HCT116 (cell line): ENCODE results near the gene SND1. TPM values are rescaled to one million over a fixed set of nuclear protein-coding genes. Genes with fewer than 3 reads are reported as not detected.

Experiments
- ATAC-seq: fragments of 200-7000 bp; cut with Tn5 transposase; 2 replicates; pipeline ENCODE4 v1.9.1; 2020; ENCODE audit warnings: mild to moderate bottlenecking, moderate library complexity
- BruUV-seq: library from RNA; stranded (reverse); fragments of 400-500 nt; replicated peaks from 2 replicates; lab custom pipeline; 2021; lab: Mats Ljungman, UMichigan
- CTCF ChIA-PET: fragments of 300-600 bp; sonication (Branson Sonifier 250); formaldehyde crosslinking; loops from one replicate; lab custom pipeline; 2021; ENCODE audit warnings: antibody characterized with exemption; lab: Charles Lee
- POLR2A ChIA-PET: fragments of 300-600, 350-600 bp; sonication (Branson Sonifier 250); formaldehyde crosslinking; loops from one replicate; lab custom pipeline; 2021; ENCODE audit warnings: antibody characterized with exemption; lab: Charles Lee
- RAD21 ChIA-PET, 2 experiments: fragments of 300-600 bp; sonication (Branson Sonifier 250); formaldehyde crosslinking; loops; one replicate each; lab custom pipeline; 2023; ENCODE audit warnings: low total read pairs in 2 of 2; ENCODE audit not compliant: uncharacterized antibody in 2 of 2, unreplicated experiment in 2 of 2, low non-redundant PET in 1 of 2; lab: Charles Lee
- DNase-seq: peaks from one replicate; pipeline ENCODE4 v3.0.0-alpha.2; 2010; ENCODE audit warnings: low read depth, low spot score
- H2AFZ ChIP-seq: fragments of 200-600 bp; shearing (Covaris generic), sonication (generic); 2 replicates; pipeline ENCODE4 v1.6.1; 2017; ENCODE audit warnings: low read depth, mixed run types, mixed read lengths, antibody characterized with exemption, low read length; ENCODE audit not compliant: poor library complexity, severe bottlenecking
- H3K27ac ChIP-seq: 2 replicates; pipeline ENCODE4 v1.5.1; 2012; ENCODE audit warnings: low read depth, low read length
- H3K27me3 ChIP-seq: fragments of 200-600 bp; sonication (generic); 2 replicates; pipeline ENCODE4 v1.6.1; 2016; ENCODE audit warnings: mixed run types, low read length, mixed read lengths; ENCODE audit not compliant: insufficient read depth
- H3K36me3 ChIP-seq, 2 experiments: fragments of 200-500 bp in 1 of 2; fragments of 200-600 bp in 1 of 2; sonication (Bioruptor generic) in 1 of 2; sonication (generic) in 1 of 2; 2 replicates each; pipeline versions ENCODE4 v1.5.1 to v1.6.1; 2014 to 2016; ENCODE audit warnings: low read length in 2 of 2, inconsistent platforms in 1 of 2, mixed read lengths in 1 of 2, mixed run types in 1 of 2; ENCODE audit not compliant: insufficient read depth in 2 of 2, control insufficient read depth in 1 of 2
- H3K4me1 ChIP-seq, 2 experiments: fragments of 200-600 bp in 1 of 2; sonication (generic) in 1 of 2; 2 replicates each; pipeline versions ENCODE4 v1.5.1 to v1.6.1; 2012 to 2017; ENCODE audit warnings: low read length in 2 of 2, inconsistent platforms in 1 of 2, mild to moderate bottlenecking in 1 of 2, mixed read lengths in 1 of 2, mixed run types in 1 of 2, moderate library complexity in 1 of 2; ENCODE audit not compliant: insufficient read depth in 2 of 2, control insufficient read depth in 1 of 2
- H3K4me2 ChIP-seq: fragments of 200-600 bp; sonication (generic); 2 replicates; pipeline ENCODE4 v1.6.1; 2017; ENCODE audit warnings: mixed run types, low read length, mixed read lengths
- H3K4me3 ChIP-seq, 2 experiments: fragments of 200-600 bp in 1 of 2; sonication (generic) in 1 of 2; replicated peaks in 1 of 2; 2 replicates each; pipeline ENCODE4 v1.5.1; 2011 to 2016; ENCODE audit warnings: low read length in 2 of 2, control low read depth in 1 of 2, low read depth in 1 of 2, mild to moderate bottlenecking in 1 of 2, mixed read lengths in 1 of 2, mixed run types in 1 of 2
- H3K79me2 ChIP-seq: fragments of 200-600 bp; sonication (generic); 2 replicates; pipeline ENCODE4 v1.6.1; 2017; ENCODE audit warnings: mild to moderate bottlenecking, mixed run types, low read length, moderate library complexity, mixed read lengths; ENCODE audit not compliant: insufficient read depth
- H3K9ac ChIP-seq: fragments of 200-600 bp; sonication (generic); 2 replicates; pipeline ENCODE4 v1.6.1; 2016; ENCODE audit warnings: low read length, mixed read lengths
- H3K9me2 ChIP-seq: fragments of 200-600 bp; sonication (generic), shearing (Covaris generic); 2 replicates; pipeline ENCODE4 v1.6.1; 2017; ENCODE audit warnings: mixed run types, mild to moderate bottlenecking, moderate library complexity; ENCODE audit not compliant: insufficient read depth
- H3K9me3 ChIP-seq, 2 experiments: fragments of 200-500 bp in 1 of 2; fragments of 200-600 bp in 1 of 2; sonication (Bioruptor generic) in 1 of 2; sonication (generic) in 1 of 2; 2 replicates each; pipeline ENCODE4 v1.6.1; 2014 to 2017; ENCODE audit warnings: low read length in 2 of 2, mixed read lengths in 2 of 2, inconsistent platforms in 1 of 2, low read depth in 1 of 2, mild to moderate bottlenecking in 1 of 2, mixed run types in 1 of 2, moderate library complexity in 1 of 2; ENCODE audit not compliant: control insufficient read depth in 1 of 2, insufficient read depth in 1 of 2
- H4K20me1 ChIP-seq: fragments of 200-600 bp; sonication (generic), shearing (Covaris generic); 2 replicates; pipeline ENCODE4 v1.6.1; 2017; ENCODE audit warnings: mixed run types, mild to moderate bottlenecking, moderate library complexity; ENCODE audit not compliant: insufficient read depth
- CBX3 ChIP-seq: IDR thresholded peaks from 2 replicates; pipeline ENCODE4 v1.6.1; 2012; ENCODE audit warnings: low read depth
- EZH2 ChIP-seq: fragments of 200-600 bp; sonication (generic); IDR thresholded peaks from 2 replicates; pipeline ENCODE4 v1.6.1; 2017; ENCODE audit warnings: antibody characterized with exemption, mixed run types
- EZH2phosphoT487 ChIP-seq: fragments of 200-600 bp; IDR thresholded peaks from 2 replicates; pipeline ENCODE4 v1.6.1; 2018; ENCODE audit warnings: antibody characterized with exemption, borderline replicate concordance
- JUND ChIP-seq: IDR thresholded peaks from 2 replicates; pipeline ENCODE4 v1.6.1; 2012
- MAX ChIP-seq: IDR thresholded peaks from 2 replicates; pipeline ENCODE4 v1.6.1; 2012
- RAD21 ChIP-seq: IDR thresholded peaks from 2 replicates; pipeline ENCODE4 v1.6.1; 2012; ENCODE audit warnings: low read depth, mild to moderate bottlenecking
- SP1 ChIP-seq: IDR thresholded peaks from 2 replicates; pipeline ENCODE4 v1.6.1; 2012; ENCODE audit warnings: low read depth
- SRF ChIP-seq: IDR thresholded peaks from 2 replicates; pipeline ENCODE4 v1.6.1; 2012; ENCODE audit warnings: low read depth
- TCF7L2 ChIP-seq: IDR thresholded peaks from 2 replicates; pipeline ENCODE4 v1.7.0; 2011; ENCODE audit warnings: borderline replicate concordance, inconsistent platforms; ENCODE audit not compliant: insufficient read depth, insufficient read length; ENCODE audit errors: extremely low read depth
- intact Hi-C: fragments of 100-400 bp; cut with micrococcal nuclease; formaldehyde crosslinking; loops from 2 replicates; pipeline ENCODE4 v1.10.0; 2022
- total RNA-seq: library from RNA; stranded (reverse); gene quantifications from one replicate; pipeline ENCODE4 v1.2.1, GENCODE V29; 2021; ENCODE audit not compliant: unreplicated experiment
- TF ChIP-seq, protein P1 (sequence below): IDR thresholded peaks from 2 replicates; pipeline ENCODE4 v1.6.1; 2012

Gene SND1
- total RNA-seq, 1 experiment from 2014 or later: 169 TPM

DNA sequence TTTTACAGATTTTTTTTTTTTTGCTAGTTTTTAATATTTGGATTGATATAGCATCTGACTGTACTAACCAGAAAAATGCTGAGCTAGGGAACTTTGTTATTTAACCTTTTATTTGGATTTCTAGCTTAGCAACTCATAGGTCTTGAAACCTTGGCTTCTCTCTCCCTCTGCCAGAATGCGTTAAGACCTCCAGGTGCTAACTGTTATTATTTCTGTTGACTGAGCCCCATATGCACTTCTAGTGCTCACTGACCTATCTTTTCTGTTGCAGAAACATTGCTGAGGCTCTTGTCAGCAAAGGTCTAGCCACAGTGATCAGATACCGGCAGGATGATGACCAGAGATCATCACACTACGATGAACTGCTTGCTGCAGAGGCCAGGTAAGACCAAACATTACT lies 235.6 kb downstream of the SND1 start:
- Histone ChIP-seq H3K27me3 (no peaks in the 10 kb centered on the region), H4K20me1 (peaks cover 4% of the 10 kb centered on the region; the same call in 1 of the 2 replicates), H3K4me2 (no peak overlapping the region), H3K9me3 (no peaks in the 10 kb centered on the region), H3K4me3 (no peak overlapping the region), H3K79me2 (peaks cover 31% of the 10 kb centered on the region; the same call in 1 of the 2 replicates), H3K9me2 (no peaks in the 10 kb centered on the region), H3K36me3 (peaks cover 3 to 14% of the 10 kb centered on the region in 2 experiments; a peak in 2 of 4 replicates), H3K9ac (no peak overlapping the region), H3K4me1 (peaks cover 0 to 8% of the 10 kb centered on the region in 2 experiments; a peak in 1 of 4 replicates), H2AFZ (no peak overlapping the region), H3K27ac (no peak overlapping the region)
- CTCF ChIA-PET: no interaction called here
- ATAC-seq (no peak), DNase-seq (no peak)
- no peak for TF ChIP-seq CBX3
- no peak for TF ChIP-seq EZH2phosphoT487
- TF ChIP-seq SRF: no peak
- no peak for TF ChIP-seq RAD21
- TF ChIP-seq, protein P1, sequence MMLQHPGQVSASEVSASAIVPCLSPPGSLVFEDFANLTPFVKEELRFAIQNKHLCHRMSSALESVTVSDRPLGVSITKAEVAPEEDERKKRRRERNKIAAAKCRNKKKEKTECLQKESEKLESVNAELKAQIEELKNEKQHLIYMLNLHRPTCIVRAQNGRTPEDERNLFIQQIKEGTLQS: no peak
- TF ChIP-seq SP1: no peak
- TF ChIP-seq MAX: no peak
- no peak for TF ChIP-seq TCF7L2
- POLR2A ChIA-PET: no interaction called here
- no TSS peak for BruUV-seq
- RAD21 ChIA-PET: no interaction called here
- intact Hi-C loops: no loop called here

DNA sequence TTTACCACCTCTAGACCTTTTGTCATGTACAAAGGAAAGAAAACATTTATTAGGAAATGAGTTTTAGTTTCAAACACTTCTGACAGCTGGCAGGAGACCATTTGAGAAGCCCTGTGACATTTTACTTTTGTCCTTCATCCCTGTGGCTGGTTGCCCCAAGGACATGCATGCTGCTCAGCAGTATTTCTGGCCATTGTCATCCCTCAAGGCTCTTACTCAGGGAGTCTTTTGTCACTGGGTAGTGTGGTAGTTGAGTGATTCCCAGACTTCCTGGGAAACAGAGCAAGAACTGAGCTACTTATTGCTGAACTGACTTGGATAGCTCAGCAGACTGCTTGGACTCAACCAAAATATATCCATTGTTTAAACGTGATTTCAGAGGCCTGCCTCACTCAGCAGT lies 236.4 kb downstream of the SND1 start:
- no TSS peak for BruUV-seq
- DNase-seq (no peak), ATAC-seq (no peak)
- POLR2A ChIA-PET: no interaction called here
- intact Hi-C loops: no loop called here
- Histone ChIP-seq H3K9ac (no peak overlapping the region), H3K27me3 (no peaks in the 10 kb centered on the region), H3K4me3 (no peak overlapping the region), H3K9me2 (no peaks in the 10 kb centered on the region), H2AFZ (no peak overlapping the region), H4K20me1 (peaks cover 4% of the 10 kb centered on the region; the same call in 1 of the 2 replicates), H3K4me2 (no peak overlapping the region), H3K9me3 (no peaks in the 10 kb centered on the region), H3K79me2 (peaks cover 33% of the 10 kb centered on the region; the same call in 1 of the 2 replicates), H3K27ac (no peak overlapping the region), H3K4me1 (peaks cover 0 to 8% of the 10 kb centered on the region in 2 experiments; a peak in 1 of 4 replicates), H3K36me3 (peaks cover 3 to 14% of the 10 kb centered on the region in 2 experiments; a peak in 2 of 4 replicates)
- RAD21 ChIA-PET: no interaction called here
- TF ChIP-seq EZH2 (no peak), MAX (no peak), JUND (no peak)
- CTCF ChIA-PET: no interaction called here
